DND-41 (cell line): ENCODE data around the gene EDIL3.

ENCODE experiments used
- ATAC-seq: fragments of 200-7000 bp; cut with Tn5 transposase; 3 replicates; pipeline ENCODE4 v1.9.1; 2021; ENCODE audit warnings: low read depth; ENCODE audit not compliant: insufficient read depth
- DNase-seq: peaks from one replicate; pipeline ENCODE4 v3.0.0-alpha.2; 2020
- H2AFZ ChIP-seq: 2 replicates; pipeline ENCODE4 v1.6.0; 2012; ENCODE audit warnings: low read depth, low read length
- H3K27ac ChIP-seq: 2 replicates; pipeline ENCODE4 v1.5.1; 2012; ENCODE audit warnings: low read length, inconsistent platforms
- H3K27me3 ChIP-seq: fragments of 200-600 bp; sonication (generic); 2 replicates; pipeline ENCODE4 v1.6.0; 2012; ENCODE audit warnings: low read length, mild to moderate bottlenecking, inconsistent platforms; ENCODE audit not compliant: insufficient read depth, poor library complexity
- H3K36me3 ChIP-seq: 2 replicates; pipeline ENCODE4 v1.5.1; 2012; ENCODE audit warnings: low read length, inconsistent platforms; ENCODE audit not compliant: insufficient read depth
- H3K4me1 ChIP-seq: 2 replicates; pipeline ENCODE4 v1.5.1; 2012; ENCODE audit warnings: mild to moderate bottlenecking, low read length; ENCODE audit not compliant: insufficient read depth
- H3K4me2 ChIP-seq: 2 replicates; pipeline ENCODE4 v1.6.0; 2012; ENCODE audit warnings: mild to moderate bottlenecking, moderate library complexity, low read length, inconsistent platforms; ENCODE audit not compliant: insufficient read depth
- H3K4me3 ChIP-seq, 2 experiments: fragments of 200-600 bp in 1 of 2; shearing (Covaris generic) in 1 of 2; 2 replicates each; pipeline ENCODE4 v1.5.1; 2012 to 2016; ENCODE audit warnings: inconsistent platforms in 2 of 2, low read length in 2 of 2, mild to moderate bottlenecking in 2 of 2, low read depth in 1 of 2, moderate library complexity in 1 of 2
- H3K79me2 ChIP-seq: 2 replicates; pipeline ENCODE4 v1.6.0; 2012; ENCODE audit warnings: low read length, inconsistent platforms; ENCODE audit not compliant: insufficient read depth
- H3K9ac ChIP-seq: 2 replicates; pipeline ENCODE4 v1.6.0; 2012; ENCODE audit warnings: low read depth, mild to moderate bottlenecking, inconsistent platforms, low read length, moderate library complexity
- H3K9me3 ChIP-seq: 2 replicates; pipeline ENCODE4 v1.5.1; 2012; ENCODE audit warnings: low read length, moderate library complexity, mild to moderate bottlenecking, inconsistent platforms; ENCODE audit not compliant: insufficient read depth, severe bottlenecking
- H4K20me1 ChIP-seq: 2 replicates; pipeline ENCODE4 v1.6.0; 2012; ENCODE audit warnings: low read length; ENCODE audit not compliant: insufficient read depth
- EZH2 ChIP-seq: IDR thresholded peaks from 3 replicates; pipeline ENCODE4 v1.6.1; 2012; ENCODE audit warnings: borderline replicate concordance, low read depth, mild to moderate bottlenecking, moderate library complexity, low read length, inconsistent platforms; ENCODE audit not compliant: severe bottlenecking
- TF ChIP-seq, protein P1 (sequence below): IDR thresholded peaks from 2 replicates; pipeline ENCODE4 v1.5.1; 2012; ENCODE audit warnings: borderline replicate concordance, low read length, moderate library complexity, mild to moderate bottlenecking; ENCODE audit not compliant: poor library complexity, severe bottlenecking; ENCODE audit errors: extremely low read depth

EDIL3 gene

DNA sequence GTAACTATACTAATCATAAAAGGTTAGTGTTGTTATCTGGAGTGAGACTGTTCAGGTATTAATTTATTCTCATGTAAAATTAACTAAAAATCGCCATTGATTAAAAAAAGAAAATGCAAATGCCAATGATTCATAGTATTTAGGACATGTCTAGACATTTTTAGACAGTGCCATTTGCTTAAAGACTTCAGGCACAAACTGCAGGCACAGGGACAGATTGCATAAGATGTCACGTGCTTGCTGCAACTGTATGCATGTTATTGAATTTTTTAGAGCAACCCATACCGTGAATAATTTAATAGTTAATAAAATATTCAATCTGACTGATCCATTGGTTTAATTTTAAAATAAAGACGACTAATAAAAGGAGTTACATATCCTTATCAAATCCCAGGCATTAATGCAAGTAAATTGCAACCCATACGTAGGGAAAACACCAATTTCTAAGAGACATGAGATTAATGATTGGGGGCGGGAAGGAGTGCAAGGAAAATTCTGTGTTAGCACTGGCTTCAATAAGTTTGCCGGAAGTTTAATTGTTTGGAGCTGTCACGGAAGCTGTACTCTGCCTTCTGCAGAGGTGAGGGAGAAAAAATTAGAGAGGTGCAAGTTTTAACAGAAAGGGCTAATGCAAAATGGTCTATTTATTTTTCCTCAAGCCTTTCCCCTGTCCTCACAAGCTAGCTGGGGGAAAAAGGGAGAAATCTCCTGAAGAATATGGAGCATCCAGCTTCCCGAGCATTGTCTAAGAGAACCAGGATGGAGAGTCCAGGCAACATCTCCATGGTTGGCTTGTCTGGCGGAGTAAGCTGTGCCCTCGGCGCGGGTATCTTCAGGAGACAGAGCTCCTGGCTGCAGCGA is 2.9 kb downstream of the EDIL3 start:
- Histone ChIP-seq H4K20me1 (no peaks in the 10 kb centered on the region), H3K4me1 (no peaks in the 10 kb centered on the region), H3K27ac (no peak overlapping the region), H3K36me3 (no peaks in the 10 kb centered on the region), H3K27me3 (no peaks in the 10 kb centered on the region), H3K4me2 (no peak overlapping the region), H3K4me3 (no peak overlapping the region), H3K9ac (no peak overlapping the region), H3K79me2 (no peaks in the 10 kb centered on the region), H3K9me3 (no peaks in the 10 kb centered on the region), H2AFZ (no peak overlapping the region)
- DNase-seq (no peak), ATAC-seq (no peak)
- TF ChIP-seq, protein P1, sequence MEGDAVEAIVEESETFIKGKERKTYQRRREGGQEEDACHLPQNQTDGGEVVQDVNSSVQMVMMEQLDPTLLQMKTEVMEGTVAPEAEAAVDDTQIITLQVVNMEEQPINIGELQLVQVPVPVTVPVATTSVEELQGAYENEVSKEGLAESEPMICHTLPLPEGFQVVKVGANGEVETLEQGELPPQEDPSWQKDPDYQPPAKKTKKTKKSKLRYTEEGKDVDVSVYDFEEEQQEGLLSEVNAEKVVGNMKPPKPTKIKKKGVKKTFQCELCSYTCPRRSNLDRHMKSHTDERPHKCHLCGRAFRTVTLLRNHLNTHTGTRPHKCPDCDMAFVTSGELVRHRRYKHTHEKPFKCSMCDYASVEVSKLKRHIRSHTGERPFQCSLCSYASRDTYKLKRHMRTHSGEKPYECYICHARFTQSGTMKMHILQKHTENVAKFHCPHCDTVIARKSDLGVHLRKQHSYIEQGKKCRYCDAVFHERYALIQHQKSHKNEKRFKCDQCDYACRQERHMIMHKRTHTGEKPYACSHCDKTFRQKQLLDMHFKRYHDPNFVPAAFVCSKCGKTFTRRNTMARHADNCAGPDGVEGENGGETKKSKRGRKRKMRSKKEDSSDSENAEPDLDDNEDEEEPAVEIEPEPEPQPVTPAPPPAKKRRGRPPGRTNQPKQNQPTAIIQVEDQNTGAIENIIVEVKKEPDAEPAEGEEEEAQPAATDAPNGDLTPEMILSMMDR = no peak
- TF ChIP-seq EZH2 = no peak

DNA sequence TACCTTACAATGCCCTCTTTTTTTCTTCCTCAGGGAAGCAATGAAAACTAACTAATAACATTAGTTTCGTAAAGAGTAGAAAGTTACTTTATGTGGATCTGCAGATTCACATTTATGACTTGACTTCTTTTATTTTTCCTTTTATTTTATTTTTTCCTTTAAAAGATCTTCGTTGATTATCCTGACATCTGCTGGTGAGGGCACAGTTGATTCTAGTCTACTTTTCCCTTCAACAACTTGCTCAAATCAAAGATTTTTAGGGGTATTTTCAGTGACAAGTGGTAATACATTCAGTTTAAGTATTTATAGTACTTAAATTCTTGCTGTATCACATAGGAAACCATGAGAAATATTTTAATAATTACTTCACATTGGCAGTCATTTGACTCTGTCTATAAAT is 4.9 kb downstream of the EDIL3 start:
- Histone ChIP-seq H3K4me1 (no peaks in the 10 kb centered on the region), H3K27ac (no peak overlapping the region), H3K4me2 (no peak overlapping the region), H4K20me1 (no peaks in the 10 kb centered on the region), H3K27me3 (no peaks in the 10 kb centered on the region), H3K36me3 (no peaks in the 10 kb centered on the region), H3K9ac (no peak overlapping the region), H3K79me2 (no peaks in the 10 kb centered on the region), H3K9me3 (no peaks in the 10 kb centered on the region), H3K4me3 (no peak overlapping the region), H2AFZ (no peak overlapping the region)
- no peak for ATAC-seq
- DNase-seq = no peak
- TF ChIP-seq EZH2 = no peak
- TF ChIP-seq, protein P1 = no peak

GRCh38 chr5:84378961-84379360 is 5.7 kb downstream of the EDIL3 start:
- ATAC-seq (no peak), DNase-seq (no peak)
- Histone ChIP-seq H3K79me2 (no peaks in the 10 kb centered on the region), H3K4me1 (no peaks in the 10 kb centered on the region), H3K4me2 (no peak overlapping the region), H3K9me3 (no peaks in the 10 kb centered on the region), H3K27ac (no peak overlapping the region), H3K9ac (no peak overlapping the region), H3K27me3 (no peaks in the 10 kb centered on the region), H2AFZ (no peak overlapping the region), H4K20me1 (no peaks in the 10 kb centered on the region), H3K36me3 (no peaks in the 10 kb centered on the region), H3K4me3 (no peak overlapping the region)
- TF ChIP-seq EZH2 = no peak
- TF ChIP-seq, protein P1 = no peak
